ENCODE results near the gene TBC1D9. TPM values are rescaled to one million over a fixed set of nuclear protein-coding genes. Genes with fewer than 3 reads are reported as not detected.

Gene TBC1D9
- total RNA-seq, 4 donors from 2014 or later, result 13.0 to 79.2 (median 19.1) TPM

DNA sequence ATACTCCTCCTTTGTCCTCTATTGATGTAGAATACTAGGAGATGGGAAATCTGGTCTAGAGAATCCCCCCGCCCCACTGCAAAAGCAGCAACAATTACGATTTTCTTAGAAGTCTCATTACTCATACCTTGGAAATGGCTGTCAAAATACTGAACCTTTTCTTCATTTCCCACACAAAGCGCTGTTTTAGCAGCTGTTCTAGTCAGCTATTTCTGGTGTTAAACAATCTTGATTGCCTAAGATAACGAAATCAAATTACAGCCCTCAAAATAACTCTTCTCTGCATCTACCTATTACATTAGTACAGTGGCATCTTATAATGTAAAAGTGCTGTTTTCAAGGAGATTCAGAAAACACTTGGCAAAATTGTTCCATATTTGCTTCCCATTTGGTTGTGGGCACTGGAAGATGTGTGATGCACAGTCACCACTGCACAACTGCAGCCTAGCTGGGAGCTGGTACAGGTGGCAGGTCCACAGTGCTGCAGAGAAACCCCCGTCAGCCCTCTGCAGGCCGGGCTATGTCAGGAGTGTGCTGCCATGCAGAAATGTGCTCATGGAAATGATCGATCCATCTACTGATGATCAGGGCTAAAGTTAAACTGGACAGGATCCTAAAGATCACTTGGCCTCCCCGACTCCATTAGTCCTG lies 50.4 kb downstream of the TBC1D9 start:
- Histone ChIP-seq H3K4me1 (peaks cover 0 to 4% (median 0%) of the 10 kb centered on the region in 4 donors), H3K36me3 (no peaks in the 10 kb centered on the region), H3K4me3 (no peak overlapping the region), H3K9me3 (no peaks in the 10 kb centered on the region), H3K27ac (no peak overlapping the region), H3K27me3 (no peaks in the 10 kb centered on the region)
- TF ChIP-seq POLR2A (IDR thresholded peaks at IDR 0.05), result no peak
- TF ChIP-seq, protein P1, sequence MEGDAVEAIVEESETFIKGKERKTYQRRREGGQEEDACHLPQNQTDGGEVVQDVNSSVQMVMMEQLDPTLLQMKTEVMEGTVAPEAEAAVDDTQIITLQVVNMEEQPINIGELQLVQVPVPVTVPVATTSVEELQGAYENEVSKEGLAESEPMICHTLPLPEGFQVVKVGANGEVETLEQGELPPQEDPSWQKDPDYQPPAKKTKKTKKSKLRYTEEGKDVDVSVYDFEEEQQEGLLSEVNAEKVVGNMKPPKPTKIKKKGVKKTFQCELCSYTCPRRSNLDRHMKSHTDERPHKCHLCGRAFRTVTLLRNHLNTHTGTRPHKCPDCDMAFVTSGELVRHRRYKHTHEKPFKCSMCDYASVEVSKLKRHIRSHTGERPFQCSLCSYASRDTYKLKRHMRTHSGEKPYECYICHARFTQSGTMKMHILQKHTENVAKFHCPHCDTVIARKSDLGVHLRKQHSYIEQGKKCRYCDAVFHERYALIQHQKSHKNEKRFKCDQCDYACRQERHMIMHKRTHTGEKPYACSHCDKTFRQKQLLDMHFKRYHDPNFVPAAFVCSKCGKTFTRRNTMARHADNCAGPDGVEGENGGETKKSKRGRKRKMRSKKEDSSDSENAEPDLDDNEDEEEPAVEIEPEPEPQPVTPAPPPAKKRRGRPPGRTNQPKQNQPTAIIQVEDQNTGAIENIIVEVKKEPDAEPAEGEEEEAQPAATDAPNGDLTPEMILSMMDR (IDR thresholded peaks at IDR 0.05), result no peak
- no peak for DNase-seq

DNA sequence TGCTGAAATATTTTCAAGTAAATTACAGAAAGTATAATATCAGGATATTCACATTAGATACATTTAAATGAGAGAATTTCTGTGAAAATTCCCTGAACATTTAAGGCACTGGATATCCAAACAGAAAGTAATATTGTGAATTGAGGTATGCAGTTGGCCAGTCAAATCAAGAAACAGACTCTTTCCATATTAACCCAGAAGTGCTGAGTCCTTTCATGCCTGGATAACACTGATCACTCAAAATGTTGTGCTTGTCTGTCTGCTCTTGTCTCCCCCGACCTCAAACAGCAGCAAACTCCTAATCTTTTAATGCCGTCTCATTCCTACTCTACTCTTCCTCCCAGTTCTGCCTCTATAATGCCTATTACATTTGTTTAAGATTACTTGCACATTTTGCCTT lies 51.2 kb downstream of the TBC1D9 start:
- Histone ChIP-seq H3K27me3 (no peaks in the 10 kb centered on the region), H3K27ac (peak overlapping the region in 1 of 4 donors; percentile 38), H3K36me3 (no peaks in the 10 kb centered on the region), H3K4me3 (no peak overlapping the region), H3K9me3 (no peaks in the 10 kb centered on the region), H3K4me1 (peaks cover 0 to 4% (median 0%) of the 10 kb centered on the region in 4 donors)
- DNase-seq, result no peak
- TF ChIP-seq, protein P1 (IDR thresholded peaks at IDR 0.05), result no peak
- TF ChIP-seq POLR2A (IDR thresholded peaks at IDR 0.05), result no peak

DNA sequence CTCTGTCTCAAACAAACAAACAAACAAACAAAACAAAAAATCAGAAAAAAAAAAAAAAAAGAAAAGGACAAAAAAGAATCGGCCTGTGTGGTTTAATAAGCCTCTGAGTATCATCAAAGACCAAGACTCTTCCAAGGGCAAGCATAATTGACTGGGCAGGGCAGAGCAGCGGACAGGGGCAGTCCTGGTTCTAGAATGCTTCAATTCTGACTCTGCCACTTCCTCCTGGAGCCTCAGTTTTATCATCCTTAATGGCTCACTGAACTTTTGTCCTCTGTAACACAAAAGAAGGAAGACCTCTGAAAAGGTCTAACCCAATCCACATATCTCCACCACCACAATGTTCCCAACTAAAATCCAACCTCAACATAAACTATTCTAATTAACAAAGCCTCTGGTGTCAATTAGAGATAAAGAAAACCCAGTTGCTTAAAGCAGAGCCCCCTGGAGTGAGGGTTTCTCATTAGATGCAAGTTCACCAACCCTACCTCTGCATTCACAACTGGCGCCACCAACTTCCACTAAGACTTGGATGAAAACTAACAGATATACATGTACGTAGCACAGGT lies 51.7 kb downstream of the TBC1D9 start:
- no peak for DNase-seq
- H3K27ac ChIP-seq, result peak overlapping the region in 1 of 4 donors; percentile 38
- TF ChIP-seq, protein P1 (IDR thresholded peaks at IDR 0.05), result no peak
- no peak for TF ChIP-seq POLR2A (IDR thresholded peaks at IDR 0.05)

DNA sequence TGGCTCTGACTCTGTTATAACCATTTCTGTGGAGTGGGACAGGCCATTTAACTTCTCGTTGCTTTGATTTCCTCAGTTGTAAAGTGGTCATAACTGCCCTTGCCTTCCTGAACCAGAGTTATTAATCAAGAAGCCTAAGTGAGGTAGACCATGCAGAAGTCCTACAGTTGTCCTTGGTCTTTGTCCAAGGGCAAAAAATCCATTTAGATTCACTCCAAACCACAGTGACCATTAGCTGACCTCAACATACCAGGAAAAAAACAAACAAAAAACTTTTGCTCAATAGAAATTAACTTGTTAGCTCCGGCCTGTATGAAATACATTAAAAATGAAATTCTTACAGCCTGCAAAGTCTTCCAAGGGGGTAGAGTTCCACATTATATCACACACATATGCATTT lies 52.7 kb downstream of the TBC1D9 start:
- Histone ChIP-seq H3K9me3 (no peaks in the 10 kb centered on the region), H3K4me1 (peaks cover 0 to 4% (median 0%) of the 10 kb centered on the region in 4 donors), H3K27ac (no peak overlapping the region), H3K27me3 (no peaks in the 10 kb centered on the region), H3K36me3 (peaks cover 0 to 3% (median 0%) of the 10 kb centered on the region in 3 donors), H3K4me3 (no peak overlapping the region)
- DNase-seq, result no peak
- TF ChIP-seq, protein P1 (IDR thresholded peaks at IDR 0.05), result no peak
- no peak for TF ChIP-seq POLR2A (IDR thresholded peaks at IDR 0.05)

More for the DNA sequence above, 51.7 kb downstream of the TBC1D9 start:
- Histone ChIP-seq H3K9me3 (no peaks in the 10 kb centered on the region), H3K4me1 (peaks cover 0 to 4% (median 0%) of the 10 kb centered on the region in 4 donors), H3K27me3 (no peaks in the 10 kb centered on the region), H3K4me3 (no peak overlapping the region), H3K36me3 (peaks cover 0 to under 1% (median 0%) of the 10 kb centered on the region in 3 donors)

DNA sequence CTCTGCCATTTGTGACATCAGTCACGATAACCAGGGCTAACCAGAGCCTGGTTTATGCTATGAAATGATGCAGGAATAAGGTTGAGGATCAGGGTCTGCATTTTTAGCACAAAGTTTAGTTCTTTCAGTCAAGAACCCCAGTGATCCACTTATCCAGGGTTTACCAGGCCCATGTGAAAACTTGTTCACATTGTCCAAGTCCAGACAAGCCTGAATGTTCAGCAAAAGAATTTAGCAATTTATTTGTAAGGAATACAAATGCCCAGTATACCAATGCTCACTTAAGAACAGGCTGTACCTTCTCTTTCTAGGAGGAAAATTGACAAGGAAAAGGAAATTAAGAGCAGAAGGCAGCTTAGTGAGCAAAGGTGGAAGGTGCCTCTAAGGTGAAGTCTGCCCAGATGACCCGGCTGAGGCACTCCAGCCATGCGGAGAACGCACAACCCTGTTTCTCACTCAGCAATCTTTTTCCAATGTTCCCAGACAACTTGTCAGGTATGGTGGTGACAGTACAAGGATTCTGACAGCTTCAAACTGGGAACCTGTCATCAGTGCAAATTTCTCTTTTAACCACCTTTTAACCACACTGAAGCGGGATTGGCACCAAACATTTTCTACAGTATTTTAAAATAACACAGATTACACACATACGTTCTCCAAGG lies 54.0 kb downstream of the TBC1D9 start:
- Histone ChIP-seq H3K4me1 (peaks cover 0 to 4% (median 2%) of the 10 kb centered on the region in 4 donors), H3K4me3 (no peak overlapping the region), H3K36me3 (peaks cover 0 to 3% (median 0%) of the 10 kb centered on the region in 3 donors), H3K27ac (peak overlapping the region in 1 of 4 donors; percentile 8), H3K27me3 (no peaks in the 10 kb centered on the region), H3K9me3 (no peaks in the 10 kb centered on the region)
- TF ChIP-seq, protein P1 (IDR thresholded peaks at IDR 0.05), result no peak
- no peak for TF ChIP-seq POLR2A (IDR thresholded peaks at IDR 0.05)
- DNase-seq, result no peak
